ENCODE data around the gene ADPRHL1. TPM values are rescaled to one million over a fixed set of nuclear protein-coding genes. Genes with fewer than 3 reads are reported as not detected.

ADPRHL1 gene
- total and polyA plus RNA-seq, 2 donors (not counting 1 experiment from before 2014, with no cell fraction given), result 0.28 to 1.3 TPM

GRCh38 chr13:113402471-113403254 is 50.6 kb downstream of the ADPRHL1 start:
- Histone ChIP-seq H3K4me3 (ENCODE audit: control extremely low read depth in 1 of 5, extremely low read depth in 1 of 5, insufficient read depth in 1 of 5, low read depth in 2 of 5, low read length in 4 of 5) (no peak overlapping the region), H3K9ac (ENCODE audit: low read length) (no peak overlapping the region), H3K9me3 (ENCODE audit: control extremely low read depth in 1 of 3, control insufficient read depth in 2 of 3, insufficient read depth in 1 of 3, low read length in 2 of 3) (peaks cover 0 to 7% (median 0%) of the 10 kb centered on the region in 3 donors), H3K36me3 (replicated peaks in 1 of 2; ENCODE audit: control extremely low read depth in 1 of 2, control insufficient read depth in 1 of 2, extremely low read depth in 1 of 2, insufficient read depth in 2 of 2, low read length in 1 of 2) (no peaks in the 10 kb centered on the region), H3K79me2 (ENCODE audit: control insufficient read depth, insufficient read depth, low read length) (no peaks in the 10 kb centered on the region), H3K27me3 (replicated peaks in 1 of 4; ENCODE audit: control extremely low read depth in 1 of 4, control insufficient read depth in 3 of 4, insufficient read depth in 4 of 4, low read length in 3 of 4) (peaks cover 0 to 2% (median 0%) of the 10 kb centered on the region in 4 experiments), H2AFZ (ENCODE audit: insufficient read depth, low read depth, low read length, poor library complexity, severe bottlenecking) (no peak overlapping the region), H4K20me1 (ENCODE audit: control insufficient read depth, insufficient read depth, low read length, poor library complexity, severe bottlenecking) (no peaks in the 10 kb centered on the region), H3K4me1 (ENCODE audit: control insufficient read depth in 2 of 2, insufficient read depth in 2 of 2, low read length in 2 of 2) (peaks cover 0 to 10% of the 10 kb centered on the region in 2 donors), H3K27ac (ENCODE audit: low read length in 2 of 2) (no peak overlapping the region), H3K4me2 (replicated peaks; ENCODE audit: low read depth, low read length, poor library complexity, severe bottlenecking) (no peak overlapping the region)
- intact Hi-C loops (cut with micrococcal nuclease), result no loop called here
- no peak for TF ChIP-seq EZH2 (IDR thresholded peaks at IDR 0.05; ENCODE audit: borderline replicate concordance, insufficient read depth, low read depth, low read length, poor library complexity, severe bottlenecking)
- TF ChIP-seq CTCF (IDR thresholded peaks at IDR 0.05), result no peak
- 90% methylated on average over 30 of the region's 33 CpGs for WGBS (ENCODE audit: insufficient coverage)
- ATAC-seq (ENCODE audit: low read depth), result no peak
- no peak for DNase-seq
- Mint-ChIP-seq H3K4me1 (peaks cover 9% of the 10 kb centered on the region), H3K27ac (no peak overlapping the region), H3K4me3 (no peak overlapping the region), H3K9me3 (ENCODE audit: insufficient read depth) (no peaks in the 10 kb centered on the region), H3K27me3 (peaks cover 4% of the 10 kb centered on the region)
- ChIA-PET POLR2A (no interaction called here), CTCF (no interaction called here)
